ENCODE results near the gene CYLD. TPM values are rescaled to one million over a fixed set of nuclear protein-coding genes. Genes with fewer than 3 reads are reported as not detected.

Gene CYLD
- total RNA-seq, 1 experiment from 2014 or later: 11.9 TPM

DNA sequence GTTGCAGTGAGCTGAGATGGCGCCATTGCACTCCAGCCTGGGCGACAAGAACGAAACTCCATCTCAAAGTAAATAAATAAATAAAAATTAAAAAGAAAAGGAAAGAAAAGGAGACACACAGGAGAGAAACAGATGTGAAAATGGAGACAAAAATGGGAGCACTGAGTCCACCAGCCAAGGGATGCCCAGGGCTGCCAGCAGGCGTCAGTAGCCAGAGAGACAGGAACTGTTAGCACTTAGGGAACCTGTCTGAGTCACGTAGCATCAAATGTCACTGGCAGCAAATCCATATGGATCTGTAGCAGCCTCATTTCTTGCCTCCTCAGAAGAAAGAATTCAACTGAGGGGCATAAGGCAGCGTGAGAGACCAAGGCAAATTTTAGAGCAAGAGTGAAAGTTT, 79.7 kb downstream of the CYLD start:
- no peak overlapping the region for H3K4me2 ChIP-seq (ENCODE audit: low read length)
- no TSS peak for BruUV-seq (replicated peaks)
- H3K36me3 ChIP-seq (ENCODE audit: control insufficient read depth in 1 of 2, insufficient read depth in 2 of 2, low read length in 2 of 2): no peaks in the 10 kb centered on the region
- no peaks in the 10 kb centered on the region for H3K79me2 ChIP-seq (ENCODE audit: insufficient read depth, low read length)
- no peaks in the 10 kb centered on the region for H3K9me3 ChIP-seq (ENCODE audit: control insufficient read depth in 1 of 2, insufficient read depth in 1 of 2, low read depth in 1 of 2, low read length in 2 of 2)
- 0 out of 2 replicates have a peak, but pooled peaks cover 4% of the 10 kb centered on the region for H3K27me3 ChIP-seq (ENCODE audit: insufficient read depth, low read length)
- H4K20me1 ChIP-seq (ENCODE audit: insufficient read depth): no peaks in the 10 kb centered on the region
- ATAC-seq (peak; percentile 82), DNase-seq (ENCODE audit: low read depth, low spot score) (peak; percentile 16)
- no peak overlapping the region for H3K27ac ChIP-seq (ENCODE audit: low read depth, low read length)
- ChIA-PET POLR2A (no interaction called here), RAD21 (ENCODE audit: low non-redundant PET in 1 of 2, low total read pairs in 2 of 2, uncharacterized antibody in 2 of 2, unreplicated experiment in 2 of 2) (no interaction called here), CTCF (interaction anchor here (2.6 kb wide), 1 partner anchor 15 kb away, joined by 14 read pairs; no protein-coding TSS in a partner anchor)
- H2AFZ ChIP-seq (ENCODE audit: low read depth, low read length, poor library complexity, severe bottlenecking): no peak overlapping the region
- TF ChIP-seq POLR2A (IDR thresholded peaks at IDR 0.05; ENCODE audit: borderline replicate concordance, extremely low read depth, insufficient read depth, insufficient read length) (no peak), RAD21 (IDR thresholded peaks at IDR 0.05; ENCODE audit: low read depth) (peak; percentile 29; the same call in 1 of the 2 replicates)
- TF ChIP-seq, protein P1, sequence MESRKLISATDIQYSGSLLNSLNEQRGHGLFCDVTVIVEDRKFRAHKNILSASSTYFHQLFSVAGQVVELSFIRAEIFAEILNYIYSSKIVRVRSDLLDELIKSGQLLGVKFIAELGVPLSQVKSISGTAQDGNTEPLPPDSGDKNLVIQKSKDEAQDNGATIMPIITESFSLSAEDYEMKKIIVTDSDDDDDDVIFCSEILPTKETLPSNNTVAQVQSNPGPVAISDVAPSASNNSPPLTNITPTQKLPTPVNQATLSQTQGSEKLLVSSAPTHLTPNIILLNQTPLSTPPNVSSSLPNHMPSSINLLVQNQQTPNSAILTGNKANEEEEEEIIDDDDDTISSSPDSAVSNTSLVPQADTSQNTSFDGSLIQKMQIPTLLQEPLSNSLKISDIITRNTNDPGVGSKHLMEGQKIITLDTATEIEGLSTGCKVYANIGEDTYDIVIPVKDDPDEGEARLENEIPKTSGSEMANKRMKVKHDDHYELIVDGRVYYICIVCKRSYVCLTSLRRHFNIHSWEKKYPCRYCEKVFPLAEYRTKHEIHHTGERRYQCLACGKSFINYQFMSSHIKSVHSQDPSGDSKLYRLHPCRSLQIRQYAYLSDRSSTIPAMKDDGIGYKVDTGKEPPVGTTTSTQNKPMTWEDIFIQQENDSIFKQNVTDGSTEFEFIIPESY (IDR thresholded peaks at IDR 0.05; ENCODE audit: extremely low read depth, insufficient replicate concordance, low read length): no peak
- TF ChIP-seq, protein P2, sequence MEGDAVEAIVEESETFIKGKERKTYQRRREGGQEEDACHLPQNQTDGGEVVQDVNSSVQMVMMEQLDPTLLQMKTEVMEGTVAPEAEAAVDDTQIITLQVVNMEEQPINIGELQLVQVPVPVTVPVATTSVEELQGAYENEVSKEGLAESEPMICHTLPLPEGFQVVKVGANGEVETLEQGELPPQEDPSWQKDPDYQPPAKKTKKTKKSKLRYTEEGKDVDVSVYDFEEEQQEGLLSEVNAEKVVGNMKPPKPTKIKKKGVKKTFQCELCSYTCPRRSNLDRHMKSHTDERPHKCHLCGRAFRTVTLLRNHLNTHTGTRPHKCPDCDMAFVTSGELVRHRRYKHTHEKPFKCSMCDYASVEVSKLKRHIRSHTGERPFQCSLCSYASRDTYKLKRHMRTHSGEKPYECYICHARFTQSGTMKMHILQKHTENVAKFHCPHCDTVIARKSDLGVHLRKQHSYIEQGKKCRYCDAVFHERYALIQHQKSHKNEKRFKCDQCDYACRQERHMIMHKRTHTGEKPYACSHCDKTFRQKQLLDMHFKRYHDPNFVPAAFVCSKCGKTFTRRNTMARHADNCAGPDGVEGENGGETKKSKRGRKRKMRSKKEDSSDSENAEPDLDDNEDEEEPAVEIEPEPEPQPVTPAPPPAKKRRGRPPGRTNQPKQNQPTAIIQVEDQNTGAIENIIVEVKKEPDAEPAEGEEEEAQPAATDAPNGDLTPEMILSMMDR (IDR thresholded peaks at IDR 0.05 in 2 of 3, conservative IDR thresholded peaks at IDR 0.05 in 1 of 3; ENCODE audit: borderline replicate concordance in 1 of 3, insufficient read depth in 1 of 3, low read depth in 2 of 3, low read length in 2 of 3): peak in 2 of 3 experiments; percentile 32 to 51; a peak in 4 of 6 replicates
- no peaks in the 10 kb centered on the region for H3K9me2 ChIP-seq (ENCODE audit: insufficient read depth)
- no peak overlapping the region for H3K9ac ChIP-seq (ENCODE audit: low read length)
- no peak overlapping the region for H3K4me3 ChIP-seq (replicated peaks in 1 of 2; ENCODE audit: low read depth in 1 of 2, low read length in 2 of 2)
- intact Hi-C loops (cut with micrococcal nuclease): no loop called here
- H3K4me1 ChIP-seq (ENCODE audit: control insufficient read depth in 1 of 2, insufficient read depth in 2 of 2, low read length in 2 of 2): no peaks in the 10 kb centered on the region
